Measurements from ENCODE around the gene MAP3K5.
A peak's percentile ranks its signal among the peaks of the same experiment; 100 is the strongest.

MAP3K5 gene

DNA sequence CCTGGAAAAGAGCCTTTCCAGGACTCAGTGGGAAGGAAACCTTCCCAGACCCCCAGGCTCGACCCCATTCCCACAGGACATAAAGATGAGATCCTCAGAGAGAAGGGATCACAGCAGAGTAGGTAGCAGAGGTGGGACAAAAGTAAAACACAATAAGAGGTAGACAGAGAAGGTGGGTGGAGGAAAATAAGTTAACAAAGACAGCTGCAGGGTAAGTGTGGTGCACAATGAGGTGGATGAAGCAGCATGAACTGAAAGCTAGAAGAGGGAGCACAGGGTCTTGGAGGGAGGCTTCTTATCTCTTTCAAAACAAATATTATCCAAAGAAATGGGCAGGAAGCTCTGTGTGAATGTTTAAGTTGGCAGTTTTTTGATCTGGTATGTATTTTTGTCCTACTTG is 228.1 kb downstream of the MAP3K5 start:
- TF ChIP-seq, protein P1, sequence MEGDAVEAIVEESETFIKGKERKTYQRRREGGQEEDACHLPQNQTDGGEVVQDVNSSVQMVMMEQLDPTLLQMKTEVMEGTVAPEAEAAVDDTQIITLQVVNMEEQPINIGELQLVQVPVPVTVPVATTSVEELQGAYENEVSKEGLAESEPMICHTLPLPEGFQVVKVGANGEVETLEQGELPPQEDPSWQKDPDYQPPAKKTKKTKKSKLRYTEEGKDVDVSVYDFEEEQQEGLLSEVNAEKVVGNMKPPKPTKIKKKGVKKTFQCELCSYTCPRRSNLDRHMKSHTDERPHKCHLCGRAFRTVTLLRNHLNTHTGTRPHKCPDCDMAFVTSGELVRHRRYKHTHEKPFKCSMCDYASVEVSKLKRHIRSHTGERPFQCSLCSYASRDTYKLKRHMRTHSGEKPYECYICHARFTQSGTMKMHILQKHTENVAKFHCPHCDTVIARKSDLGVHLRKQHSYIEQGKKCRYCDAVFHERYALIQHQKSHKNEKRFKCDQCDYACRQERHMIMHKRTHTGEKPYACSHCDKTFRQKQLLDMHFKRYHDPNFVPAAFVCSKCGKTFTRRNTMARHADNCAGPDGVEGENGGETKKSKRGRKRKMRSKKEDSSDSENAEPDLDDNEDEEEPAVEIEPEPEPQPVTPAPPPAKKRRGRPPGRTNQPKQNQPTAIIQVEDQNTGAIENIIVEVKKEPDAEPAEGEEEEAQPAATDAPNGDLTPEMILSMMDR (IDR thresholded peaks at IDR 0.05; ENCODE audit: control insufficient read depth, extremely low read depth, insufficient read depth) = no peak
- DNase-seq (ENCODE audit: low read depth) = peak; percentile 88
- peak overlapping the region; percentile 21; the same call in 1 of the 2 replicates for H3K4me3 ChIP-seq (ENCODE audit: low read depth, low read length)

DNA sequence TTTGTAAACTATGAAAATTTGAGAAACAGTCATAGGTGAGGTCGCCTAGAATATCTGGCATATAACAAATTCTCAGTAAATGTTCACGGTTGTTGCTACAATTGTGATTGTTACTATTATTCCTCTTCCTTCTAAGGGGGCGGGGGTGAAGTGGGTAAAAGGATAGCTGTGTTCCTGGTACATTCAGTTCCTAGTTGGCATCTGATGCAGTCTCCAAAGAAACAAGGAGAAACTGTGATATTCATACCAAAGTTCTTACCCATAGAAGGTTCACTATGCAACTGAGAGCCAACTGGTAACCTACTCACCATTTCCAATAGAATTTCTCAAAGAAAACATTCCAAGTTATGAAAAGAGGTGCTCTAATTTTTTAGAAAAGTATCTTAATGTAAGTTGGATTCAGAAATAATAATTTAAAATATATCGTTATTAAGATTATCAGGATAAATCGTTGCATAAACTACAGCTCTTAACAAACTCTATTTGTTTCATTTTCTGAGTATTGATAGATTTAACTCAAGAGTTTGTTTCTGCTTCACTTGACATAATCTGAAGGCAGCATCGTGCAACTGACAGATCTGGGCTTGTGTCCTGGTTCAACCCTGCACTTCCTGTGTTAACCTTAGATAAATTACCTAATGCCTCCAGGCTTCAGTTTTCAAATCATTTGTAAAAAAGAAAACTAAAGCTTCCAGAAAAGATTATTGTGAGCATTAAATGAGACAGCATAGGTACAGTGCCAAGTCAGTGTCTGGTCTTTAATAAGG is 228.7 kb downstream of the MAP3K5 start:
- DNase-seq (ENCODE audit: low read depth) = no peak
- TF ChIP-seq, protein P1 (IDR thresholded peaks at IDR 0.05; ENCODE audit: control insufficient read depth, extremely low read depth, insufficient read depth) = no peak
- H3K4me3 ChIP-seq (ENCODE audit: low read depth, low read length) = 0 out of 2 replicates have a peak overlapping the region, but pooled peaks have one; percentile 21

DNA sequence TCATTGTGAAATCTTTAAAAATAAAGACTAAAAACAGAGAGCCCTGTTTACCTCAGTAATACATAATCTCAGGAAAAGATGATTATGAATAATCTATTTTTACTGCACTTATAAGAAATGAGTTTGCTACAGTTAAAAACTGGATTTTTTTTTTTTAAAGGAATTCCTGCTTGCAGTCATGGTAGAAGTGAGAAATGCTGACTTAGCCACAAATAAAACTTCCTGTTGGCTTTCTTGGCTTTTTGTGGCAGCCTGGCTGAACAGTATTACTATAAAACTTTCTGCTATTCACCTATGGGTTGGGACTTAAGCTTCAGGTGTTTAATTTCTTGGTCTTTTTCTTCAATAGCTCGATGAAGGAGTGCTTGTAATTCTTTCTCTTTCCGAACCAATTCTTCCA is 230.1 kb downstream of the MAP3K5 start:
- no peak for DNase-seq (ENCODE audit: low read depth)
- TF ChIP-seq, protein P1 (IDR thresholded peaks at IDR 0.05; ENCODE audit: control insufficient read depth, extremely low read depth, insufficient read depth) = no peak
- no peak overlapping the region for H3K4me3 ChIP-seq (ENCODE audit: low read depth, low read length)

DNA sequence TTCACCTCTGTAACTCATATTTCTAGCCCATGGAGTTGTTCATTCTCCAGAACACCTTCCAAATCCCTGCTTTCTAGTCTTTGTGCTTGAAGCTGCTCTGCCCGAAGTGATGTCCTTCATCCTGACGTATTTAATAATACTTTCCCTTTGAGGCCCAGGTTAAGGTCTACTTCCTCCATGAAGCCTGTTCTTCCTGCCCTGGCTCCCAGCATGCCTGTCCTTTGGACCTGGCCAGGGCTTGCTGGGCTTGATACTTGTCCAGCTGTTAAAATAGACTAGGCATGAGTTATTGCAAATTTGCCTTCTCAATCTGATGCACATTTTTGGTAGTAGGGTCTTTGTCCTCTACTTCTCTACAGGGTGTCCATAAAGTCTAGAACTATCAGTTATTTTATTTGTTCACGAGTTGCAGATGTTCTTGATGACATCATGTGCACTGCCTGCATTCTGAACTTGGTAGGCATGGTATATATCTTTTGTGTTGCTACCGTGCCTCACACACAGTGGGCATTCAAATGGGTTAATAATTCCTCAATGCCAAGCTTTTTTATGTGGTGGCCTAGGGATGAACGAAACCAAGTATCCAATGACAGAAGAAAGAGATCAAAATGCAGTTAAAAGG is 239.0 kb downstream of the MAP3K5 start:
- no peak overlapping the region for H3K4me3 ChIP-seq (ENCODE audit: low read depth, low read length)
- TF ChIP-seq, protein P1 (IDR thresholded peaks at IDR 0.05; ENCODE audit: control insufficient read depth, extremely low read depth, insufficient read depth) = no peak
- no peak for DNase-seq (ENCODE audit: low read depth)

DNA sequence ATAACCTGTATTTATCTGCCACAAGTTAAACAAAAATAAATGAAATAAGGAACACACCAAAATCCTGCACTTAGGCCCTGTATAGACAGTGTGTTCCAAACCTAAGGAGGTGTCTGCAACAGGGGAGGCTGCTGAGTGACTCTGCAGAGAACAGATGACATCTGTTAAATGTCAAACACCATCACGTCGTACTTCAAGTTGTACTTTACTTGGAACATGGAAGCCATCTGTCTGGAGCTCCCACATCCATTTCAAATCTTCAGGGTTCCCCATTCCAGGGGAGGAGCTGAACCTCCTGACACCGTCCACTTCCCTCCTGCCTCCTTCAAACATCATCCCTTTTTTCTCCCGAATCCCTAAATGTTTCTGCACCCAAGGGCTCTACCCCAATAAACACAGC is 240.2 kb downstream of the MAP3K5 start:
- TF ChIP-seq, protein P1 (IDR thresholded peaks at IDR 0.05; ENCODE audit: control insufficient read depth, extremely low read depth, insufficient read depth) = no peak
- no peak for DNase-seq (ENCODE audit: low read depth)
- H3K4me3 ChIP-seq (ENCODE audit: low read depth, low read length) = no peak overlapping the region

DNA sequence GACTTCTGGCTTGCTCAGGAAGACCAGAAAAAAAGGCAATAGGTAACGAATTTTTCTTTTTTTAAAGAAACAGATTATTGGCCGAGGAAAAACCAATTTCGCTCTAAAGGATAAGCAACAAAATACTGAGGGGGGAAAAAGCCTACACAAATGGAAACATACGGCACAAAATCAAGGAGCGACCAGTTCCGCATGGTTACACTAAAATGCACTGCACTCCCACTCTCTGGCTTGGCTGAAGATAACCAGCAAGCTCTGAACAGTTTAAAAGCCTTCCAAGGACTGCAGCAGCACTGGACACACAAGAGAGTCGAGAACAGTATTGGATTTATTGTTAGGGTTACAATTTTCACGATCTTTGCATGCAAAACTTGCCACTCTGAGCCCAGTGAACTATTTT is 241.2 kb downstream of the MAP3K5 start:
- TF ChIP-seq, protein P1 (IDR thresholded peaks at IDR 0.05; ENCODE audit: control insufficient read depth, extremely low read depth, insufficient read depth) = no peak
- peak overlapping the region; percentile 55 for H3K4me3 ChIP-seq (ENCODE audit: low read depth, low read length)
- DNase-seq (ENCODE audit: low read depth) = no peak

Data from LNCaP clone FGC (cell line).